HG03460 (cell line): ENCODE results near the gene NDUFS8.
A peak's percentile ranks its signal among the peaks of the same experiment; 100 is the strongest.

Experiments used
- ATAC-seq: cut with Tn5 transposase; IDR thresholded peaks from one replicate; pipeline ENCODE4 v1.9.1; 2021; ENCODE audit not compliant: unreplicated experiment

The NDUFS8 gene

DNA sequence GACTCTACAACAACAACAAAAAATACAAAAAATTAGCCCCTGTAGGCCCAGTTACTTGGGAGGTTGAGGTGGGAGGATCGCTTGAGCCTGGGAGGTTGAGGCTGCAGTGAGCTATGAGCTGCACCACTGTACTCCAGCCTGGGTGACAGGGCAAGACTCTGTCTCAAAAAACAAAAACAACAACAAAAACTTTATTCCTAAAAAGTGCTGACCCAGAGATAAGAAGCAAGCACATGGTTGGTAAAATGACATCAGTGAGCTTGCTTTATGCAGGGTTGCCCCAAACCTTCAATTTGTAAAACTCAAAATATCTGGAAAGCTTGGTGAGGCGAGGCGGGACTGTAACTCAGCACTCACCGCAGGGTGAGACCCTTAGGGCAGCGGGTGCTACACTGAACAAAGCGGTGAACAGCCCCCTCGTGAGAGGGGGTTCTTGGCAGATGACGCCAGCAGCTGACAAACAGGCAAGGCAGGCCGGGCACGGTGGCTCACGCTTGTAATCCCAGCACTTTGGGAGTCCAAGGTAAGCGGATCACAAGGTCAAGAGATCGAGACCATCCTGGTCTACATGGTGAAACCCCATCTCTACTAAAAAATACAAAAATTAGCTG, 4.9 kb downstream of the NDUFS8 start:
- no peak for ATAC-seq

DNA sequence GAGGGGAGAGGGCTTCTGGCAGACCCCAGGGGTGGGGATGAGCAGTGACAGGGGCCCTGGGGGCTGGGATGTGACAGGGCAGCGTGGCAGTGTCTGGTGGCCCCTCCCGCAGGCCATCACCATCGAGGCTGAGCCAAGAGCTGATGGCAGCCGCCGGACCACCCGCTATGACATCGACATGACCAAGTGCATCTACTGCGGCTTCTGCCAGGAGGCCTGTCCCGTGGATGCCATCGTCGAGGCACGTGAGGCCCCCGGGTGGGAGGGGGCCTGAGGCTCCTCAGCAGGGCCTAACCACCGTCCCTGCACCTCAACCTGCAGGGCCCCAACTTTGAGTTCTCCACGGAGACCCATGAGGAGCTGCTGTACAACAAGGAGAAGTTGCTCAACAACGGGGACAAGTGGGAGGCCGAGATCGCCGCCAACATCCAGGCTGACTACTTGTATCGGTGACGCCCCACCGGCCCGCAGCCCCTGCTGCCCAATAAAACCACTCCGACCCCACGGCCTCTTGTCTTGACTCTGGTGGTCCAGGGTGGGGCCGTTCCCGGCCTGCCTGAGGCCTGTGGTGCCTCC, 5.7 kb downstream of the NDUFS8 start:
- no peak for ATAC-seq

DNA sequence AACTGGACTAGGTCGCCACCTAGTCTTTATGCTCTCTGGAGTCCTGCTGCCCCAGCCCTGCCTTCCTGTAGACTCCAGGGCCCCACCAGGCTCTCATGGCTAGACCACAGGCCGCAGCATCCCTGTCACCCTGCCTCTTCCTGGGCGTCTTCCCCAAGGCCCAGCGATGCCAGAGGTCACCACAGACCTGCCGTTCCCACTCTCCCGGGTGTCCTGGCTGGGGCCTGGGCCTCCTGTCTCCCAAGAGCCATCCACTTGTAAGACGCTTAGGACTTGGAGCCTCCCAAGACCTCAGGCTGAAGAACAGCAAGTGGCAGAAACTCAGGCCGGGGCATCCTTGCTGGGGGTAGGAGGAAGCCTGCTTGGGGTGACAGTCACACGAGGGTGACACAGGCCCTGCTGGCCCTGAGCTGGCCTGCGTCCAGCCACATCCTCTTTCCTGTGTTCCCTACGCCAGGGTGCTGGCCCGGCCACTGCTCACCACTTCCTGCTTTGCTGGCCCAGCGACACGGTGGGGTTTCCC, 6.3 kb downstream of the NDUFS8 start:
- ATAC-seq: no peak

DNA sequence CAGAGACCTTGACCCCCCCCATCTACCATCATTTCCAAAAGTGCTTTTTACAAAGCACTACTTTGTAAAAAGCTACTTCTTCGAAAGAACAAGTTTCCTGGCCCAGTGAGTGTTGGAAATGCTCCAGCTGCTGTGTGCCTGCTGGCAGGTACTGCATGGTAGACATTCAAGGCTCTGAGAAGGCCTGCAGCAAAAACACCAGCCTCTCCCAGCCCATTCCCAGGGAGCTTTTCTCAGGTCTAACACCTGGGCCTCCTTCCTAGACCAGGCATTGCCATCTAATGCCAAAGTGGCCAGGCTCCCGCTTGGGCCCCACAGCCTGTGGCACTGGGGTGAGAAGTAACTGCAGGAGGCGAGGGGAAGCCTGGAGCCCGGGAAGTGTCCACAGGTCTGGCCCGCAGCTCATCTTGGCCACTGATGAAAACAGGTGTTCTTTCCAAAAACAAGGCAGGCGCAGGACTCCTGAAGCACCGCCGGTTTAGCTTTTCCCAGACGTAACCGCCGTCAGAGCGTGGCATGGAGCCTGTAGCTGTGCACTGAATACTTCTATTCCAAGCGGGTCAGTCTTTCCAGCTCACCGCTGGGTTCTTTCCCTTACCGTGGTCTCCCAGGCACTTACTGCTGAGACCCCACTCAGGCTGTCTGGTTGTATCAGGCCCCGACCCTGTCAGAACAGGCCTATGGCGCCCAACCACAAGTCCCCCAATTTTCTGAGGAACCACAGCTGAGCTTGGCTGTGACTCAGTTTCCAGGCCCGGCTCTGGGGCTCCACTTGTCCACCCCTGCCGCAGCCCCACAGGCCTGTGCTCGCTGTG, 7.1 kb downstream of the NDUFS8 start:
- ATAC-seq: no peak

GRCh38 chr11:68038226-68038717, 7.8 kb downstream of the NDUFS8 start:
- ATAC-seq: no peak

GRCh38 chr11:68038718-68039525, 8.4 kb downstream of the NDUFS8 start, which contains the start of gene TCIRG1:
Gene TCIRG1 (plus strand): TSS chr11:68039025. CDS start chr11:68041272, 2,247 bp downstream.
- peak; percentile 41 for ATAC-seq

- no peak for ATAC-seq
Measured at GRCh38 chr11:68039526-68040086, 9.1 kb downstream of the NDUFS8 start.

GRCh38 chr11:68040101-68040956, 9.8 kb downstream of the NDUFS8 start:
- ATAC-seq: peak; percentile 51

- no peak for ATAC-seq
Measured at GRCh38 chr11:68040957-68041591, 10.6 kb downstream of the NDUFS8 start.

DNA sequence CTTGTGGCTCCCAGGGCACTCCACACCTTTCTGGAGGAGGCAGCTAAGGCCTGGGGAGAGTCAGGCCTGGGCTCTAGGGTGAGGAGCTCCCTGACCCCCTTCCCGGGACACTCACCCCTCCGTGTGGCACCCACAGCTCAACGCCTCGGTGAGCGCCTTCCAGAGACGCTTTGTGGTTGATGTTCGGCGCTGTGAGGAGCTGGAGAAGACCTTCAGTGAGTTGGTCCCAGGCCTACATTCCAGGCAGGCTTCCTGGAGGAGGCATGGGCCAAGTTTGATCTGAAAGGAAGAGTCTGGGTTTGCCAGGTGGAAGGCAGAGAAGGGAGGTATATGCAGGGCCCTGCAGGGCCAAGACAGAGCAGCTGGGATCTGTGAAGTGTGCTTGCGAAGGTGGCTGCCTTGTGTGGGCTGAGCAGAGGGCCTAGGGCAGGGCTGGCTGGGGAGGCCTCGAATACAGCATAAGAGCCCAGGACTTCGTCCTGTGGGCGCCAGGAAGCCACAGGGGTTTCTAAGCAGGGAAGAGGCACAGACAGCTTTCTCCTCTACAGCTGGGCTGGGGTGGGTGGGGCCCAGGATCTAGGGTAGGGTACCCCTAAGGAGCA, 11.2 kb downstream of the NDUFS8 start:
- ATAC-seq: no peak

DNA sequence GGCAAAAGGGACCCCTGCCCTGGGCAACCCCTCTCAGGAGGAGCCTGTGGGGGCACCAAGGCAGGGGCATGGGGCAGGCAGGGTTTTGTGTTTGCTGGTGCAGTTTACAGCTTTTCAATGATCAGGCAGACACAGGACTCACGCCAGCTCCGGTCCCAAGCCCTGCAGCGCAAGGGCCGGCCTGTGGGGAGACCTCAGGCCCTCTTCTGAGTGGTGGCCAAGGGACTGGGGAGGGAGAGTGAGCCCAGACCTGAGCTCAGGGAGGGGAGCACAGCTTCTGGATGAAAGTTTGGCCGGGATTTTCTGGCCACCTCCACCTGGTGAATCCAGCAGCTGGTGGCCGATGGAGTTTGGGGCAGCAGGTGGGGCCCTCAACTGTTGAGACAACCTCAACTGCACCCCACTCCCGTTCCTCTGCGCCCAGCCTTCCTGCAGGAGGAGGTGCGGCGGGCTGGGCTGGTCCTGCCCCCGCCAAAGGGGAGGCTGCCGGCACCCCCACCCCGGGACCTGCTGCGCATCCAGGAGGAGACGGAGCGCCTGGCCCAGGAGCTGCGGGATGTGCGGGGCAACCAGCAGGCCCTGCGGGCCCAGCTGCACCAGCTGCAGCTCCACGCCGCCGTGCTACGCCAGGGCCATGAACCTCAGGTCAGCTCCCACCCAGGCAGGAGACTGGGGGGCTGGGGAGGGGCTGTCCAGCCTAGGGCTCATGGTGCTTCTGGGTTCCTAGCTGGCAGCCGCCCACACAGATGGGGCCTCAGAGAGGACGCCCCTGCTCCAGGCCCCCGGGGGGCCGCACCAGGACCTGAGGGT, 11.9 kb downstream of the NDUFS8 start:
- ATAC-seq: no peak

- no peak for ATAC-seq
Measured at GRCh38 chr11:68043029-68043348, 12.5 kb downstream of the NDUFS8 start.

DNA sequence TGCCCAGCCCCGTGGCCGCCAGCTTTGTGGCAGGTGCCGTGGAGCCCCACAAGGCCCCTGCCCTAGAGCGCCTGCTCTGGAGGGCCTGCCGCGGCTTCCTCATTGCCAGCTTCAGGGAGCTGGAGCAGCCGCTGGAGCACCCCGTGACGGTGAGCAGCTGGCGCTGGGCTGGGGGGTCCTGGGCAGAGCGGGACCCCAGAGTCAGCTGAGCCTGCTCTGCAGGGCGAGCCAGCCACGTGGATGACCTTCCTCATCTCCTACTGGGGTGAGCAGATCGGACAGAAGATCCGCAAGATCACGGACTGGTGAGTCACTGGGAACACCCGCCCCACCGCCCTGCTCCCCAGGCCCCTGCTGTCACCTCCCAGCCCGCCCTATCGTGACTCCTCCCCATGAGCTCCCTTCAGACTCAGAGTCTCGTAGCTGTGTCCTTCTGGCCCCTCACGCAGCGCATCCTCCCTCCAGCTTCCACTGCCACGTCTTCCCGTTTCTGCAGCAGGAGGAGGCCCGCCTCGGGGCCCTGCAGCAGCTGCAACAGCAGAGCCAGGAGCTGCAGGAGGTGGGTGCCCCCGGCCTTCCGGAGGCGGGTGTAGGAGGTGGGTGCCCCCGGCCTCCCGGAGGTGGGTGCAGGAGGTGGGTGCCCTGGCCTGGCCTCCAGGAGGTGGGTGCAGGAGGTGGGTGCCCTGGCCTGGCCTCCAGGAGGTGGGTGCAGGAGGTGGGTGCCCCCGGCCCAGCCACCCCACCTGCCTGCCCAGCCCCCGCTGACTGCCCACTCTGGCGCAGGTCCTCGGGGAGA, 13.1 kb downstream of the NDUFS8 start:
- no peak for ATAC-seq

- ATAC-seq: no peak
Measured at GRCh38 chr11:68044145-68044813, 13.8 kb downstream of the NDUFS8 start.

- no peak for ATAC-seq
Measured at GRCh38 chr11:68044898-68045351, 14.4 kb downstream of the NDUFS8 start.

- no peak for ATAC-seq
Measured at GRCh38 chr11:68047437-68048290, 17.2 kb downstream of the NDUFS8 start.
